ENCODE results near the gene STK32B.
"Not testable (repeated sequence)": the region's sequence is repeated elsewhere in the genome, so short reads cannot be mapped to it uniquely, and the experiment has no call there.

The STK32B gene

GRCh38 chr4:5222951-5223350 lies 171.7 kb downstream of the STK32B start:
- Histone ChIP-seq H3K36me3 (no peaks in the 10 kb centered on the region), H3K27ac (no peak overlapping the region), H3K9me3 (ENCODE audit: severe bottlenecking) (peaks cover 7% of the 10 kb centered on the region), H3K4me3 (ENCODE audit: low read depth, low read length) (no peak overlapping the region), H3K27me3 (ENCODE audit: insufficient read depth, low read depth, severe bottlenecking) (no peaks in the 10 kb centered on the region)
- no peak for TF ChIP-seq CTCF (IDR thresholded peaks at IDR 0.05; ENCODE audit: low read depth, low read length)
- no peak for DNase-seq

- Histone ChIP-seq H3K36me3 (no peaks in the 10 kb centered on the region), H3K27ac (no peak overlapping the region), H3K4me3 (ENCODE audit: low read depth, low read length) (no peak overlapping the region), H3K9me3 (ENCODE audit: severe bottlenecking) (peaks cover 7% of the 10 kb centered on the region), H3K27me3 (ENCODE audit: insufficient read depth, low read depth, severe bottlenecking) (no peaks in the 10 kb centered on the region)
- no peak for TF ChIP-seq CTCF (IDR thresholded peaks at IDR 0.05; ENCODE audit: low read depth, low read length)
- DNase-seq = no peak
Measured at GRCh38 chr4:5224340-5224739, 173.1 kb downstream of the STK32B start.

- no peaks in the 10 kb centered on the region for H3K9me3 ChIP-seq (ENCODE audit: severe bottlenecking)
Measured at GRCh38 chr4:5232549-5232948, 181.3 kb downstream of the STK32B start.

GRCh38 chr4:5237086-5237660 lies 185.9 kb downstream of the STK32B start:
- TF ChIP-seq CTCF (IDR thresholded peaks at IDR 0.05; ENCODE audit: low read depth, low read length) = no peak
- no peaks in the 10 kb centered on the region for H3K9me3 ChIP-seq (ENCODE audit: severe bottlenecking)
- no peak overlapping the region for H3K4me3 ChIP-seq (ENCODE audit: low read depth, low read length)
- H3K27me3 ChIP-seq (ENCODE audit: insufficient read depth, low read depth, severe bottlenecking) = no peaks in the 10 kb centered on the region
- H3K27ac ChIP-seq = no peak overlapping the region
- no peak for DNase-seq
- no peaks in the 10 kb centered on the region for H3K36me3 ChIP-seq

More at GRCh38 chr4:5232549-5232948, 181.3 kb downstream of the STK32B start:
- TF ChIP-seq CTCF (IDR thresholded peaks at IDR 0.05; ENCODE audit: low read depth, low read length) = no peak
- Histone ChIP-seq H3K36me3 (no peaks in the 10 kb centered on the region), H3K4me3 (ENCODE audit: low read depth, low read length) (no peak overlapping the region), H3K27me3 (ENCODE audit: insufficient read depth, low read depth, severe bottlenecking) (no peaks in the 10 kb centered on the region), H3K27ac (no peak overlapping the region)
- DNase-seq = no peak

DNA sequence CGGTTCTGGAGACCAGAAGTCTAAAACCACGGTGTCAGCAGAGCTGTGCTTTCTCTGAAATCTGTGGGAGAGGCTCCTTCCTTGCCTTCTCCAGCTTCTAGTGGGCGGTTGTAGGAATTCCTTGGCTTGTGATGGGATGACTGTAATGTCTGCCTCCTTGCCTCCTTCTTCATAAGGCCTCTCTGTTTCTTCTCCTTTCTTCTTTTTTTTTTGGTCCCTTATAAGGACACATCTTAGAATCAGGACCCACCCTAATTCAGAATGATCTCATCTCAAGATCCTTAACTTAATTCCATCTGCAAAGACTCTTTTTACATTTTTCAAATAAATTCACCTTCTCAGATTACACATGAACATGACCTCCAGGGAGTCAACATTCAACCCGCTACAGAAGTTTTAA lies 186.9 kb downstream of the STK32B start:
- Histone ChIP-seq H3K4me3 (ENCODE audit: low read depth, low read length) (no peak overlapping the region), H3K9me3 (ENCODE audit: severe bottlenecking) (no peaks in the 10 kb centered on the region), H3K27me3 (ENCODE audit: insufficient read depth, low read depth, severe bottlenecking) (no peaks in the 10 kb centered on the region), H3K27ac (no peak overlapping the region), H3K36me3 (no peaks in the 10 kb centered on the region)
- TF ChIP-seq CTCF (IDR thresholded peaks at IDR 0.05; ENCODE audit: low read depth, low read length) = no peak
- DNase-seq = no peak

GRCh38 chr4:5247061-5247460 lies 195.8 kb downstream of the STK32B start:
- DNase-seq; H3K9me3 ChIP-seq (ENCODE audit: severe bottlenecking); H3K27ac ChIP-seq; H3K27me3 ChIP-seq (ENCODE audit: insufficient read depth, low read depth, severe bottlenecking); H3K36me3 ChIP-seq; H3K4me3 ChIP-seq (ENCODE audit: low read depth, low read length): not testable (repeated sequence)
